GDM1 (cell line): ENCODE results near the gene ZNF275.
"Not testable (repeated sequence)": the region's sequence is repeated elsewhere in the genome, so short reads cannot be mapped to it uniquely, and the experiment has no call there.

Experiments
- DNase-seq: peaks from one replicate; lab custom pipeline; 2025; lab: John Stamatoyannopoulos, UW

ZNF275 gene

DNA sequence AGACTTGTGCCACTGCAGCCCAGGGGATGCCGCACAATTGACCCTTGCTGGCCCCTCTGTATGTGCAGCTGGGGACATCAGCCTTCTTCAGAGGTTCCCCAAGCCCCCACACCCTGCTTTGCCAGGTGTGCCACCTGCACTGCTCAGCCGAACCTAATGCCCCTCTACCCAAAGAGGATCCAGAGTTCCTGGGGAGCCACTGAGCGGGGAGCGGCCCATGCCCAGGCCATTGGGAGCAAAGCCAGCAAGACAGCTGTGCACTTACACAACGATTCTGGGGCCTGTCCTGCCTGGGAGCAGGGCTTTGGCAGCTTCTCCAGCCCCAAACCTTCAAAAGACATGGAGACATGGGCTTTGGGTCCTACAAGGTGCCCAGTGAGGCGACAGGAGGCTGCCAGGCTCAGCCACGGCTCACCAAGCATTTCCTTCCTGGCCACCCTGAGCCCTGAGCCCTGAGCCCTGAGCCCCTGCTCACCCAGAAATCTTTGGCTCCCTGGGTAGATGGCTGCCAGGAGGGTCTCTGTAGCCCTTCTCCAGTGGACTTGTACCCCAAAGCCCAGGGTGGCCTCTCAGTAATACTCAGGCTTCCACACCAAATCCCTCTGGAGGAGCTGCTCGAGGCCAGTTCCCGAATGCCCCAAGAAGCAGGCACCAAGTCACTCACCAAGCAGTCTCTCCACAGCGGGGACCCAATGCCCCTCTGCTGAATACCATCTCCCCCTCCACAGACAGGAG, 54.2 kb downstream of the ZNF275 start:
- DNase-seq, result no peak

GRCh38 chrX:153388722-153389459, 54.9 kb downstream of the ZNF275 start:
- no peak for DNase-seq

GRCh38 chrX:153389460-153389768, 55.5 kb downstream of the ZNF275 start:
- DNase-seq, result not testable (repeated sequence)

DNA sequence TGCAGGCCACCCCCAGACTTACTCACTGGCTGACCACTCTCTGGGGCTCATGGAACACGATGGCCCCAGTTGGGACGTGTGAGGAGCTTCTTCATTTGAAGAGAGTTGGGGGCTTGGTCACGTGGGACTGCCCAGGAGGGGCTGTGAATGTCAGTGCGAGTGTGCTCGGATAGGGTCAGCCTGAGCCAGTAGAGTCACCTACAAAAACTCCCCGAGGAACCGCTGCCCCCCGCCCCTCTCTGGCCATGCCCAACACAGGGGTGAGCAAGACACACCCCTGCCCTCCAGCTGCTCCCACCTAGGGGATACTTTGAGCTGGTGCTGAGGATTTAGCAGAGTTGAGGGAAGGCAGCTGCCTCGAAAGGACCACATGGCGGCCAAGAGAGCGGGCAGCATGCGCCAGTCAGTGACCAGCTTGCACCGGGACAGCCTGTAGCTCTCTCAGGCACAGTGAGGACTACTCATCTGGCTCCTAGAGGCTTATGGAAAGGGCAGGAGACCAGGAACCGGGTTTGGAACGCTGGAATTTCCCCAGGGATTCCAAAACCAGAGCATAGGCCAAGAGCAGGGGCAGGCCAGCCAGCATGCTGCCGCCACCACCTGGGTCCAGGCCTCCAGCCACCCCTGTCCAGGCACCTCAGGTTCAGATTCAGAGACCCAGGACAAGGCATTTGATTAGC, 58.8 kb downstream of the ZNF275 start:
- DNase-seq, result no peak

DNA sequence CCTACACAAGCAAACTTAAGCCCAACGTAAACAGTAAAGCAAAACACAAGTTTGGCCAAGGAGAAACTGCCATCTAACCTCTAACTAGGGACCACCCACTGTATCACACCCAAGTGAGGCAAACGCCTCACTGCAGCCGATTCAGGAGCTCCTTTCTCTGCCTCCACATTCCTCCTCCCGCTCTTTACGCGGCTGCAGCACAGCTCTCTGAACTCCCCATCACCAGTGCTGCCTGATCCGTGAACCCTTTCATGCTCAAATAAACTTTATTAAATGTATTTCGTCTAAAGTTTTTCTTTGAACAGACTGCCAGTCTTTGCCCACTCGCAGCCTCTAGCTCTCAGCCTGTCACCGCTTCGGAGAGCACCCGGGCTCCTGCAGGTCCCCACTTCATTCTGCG, 60.7 kb downstream of the ZNF275 start:
- DNase-seq, result no peak

DNA sequence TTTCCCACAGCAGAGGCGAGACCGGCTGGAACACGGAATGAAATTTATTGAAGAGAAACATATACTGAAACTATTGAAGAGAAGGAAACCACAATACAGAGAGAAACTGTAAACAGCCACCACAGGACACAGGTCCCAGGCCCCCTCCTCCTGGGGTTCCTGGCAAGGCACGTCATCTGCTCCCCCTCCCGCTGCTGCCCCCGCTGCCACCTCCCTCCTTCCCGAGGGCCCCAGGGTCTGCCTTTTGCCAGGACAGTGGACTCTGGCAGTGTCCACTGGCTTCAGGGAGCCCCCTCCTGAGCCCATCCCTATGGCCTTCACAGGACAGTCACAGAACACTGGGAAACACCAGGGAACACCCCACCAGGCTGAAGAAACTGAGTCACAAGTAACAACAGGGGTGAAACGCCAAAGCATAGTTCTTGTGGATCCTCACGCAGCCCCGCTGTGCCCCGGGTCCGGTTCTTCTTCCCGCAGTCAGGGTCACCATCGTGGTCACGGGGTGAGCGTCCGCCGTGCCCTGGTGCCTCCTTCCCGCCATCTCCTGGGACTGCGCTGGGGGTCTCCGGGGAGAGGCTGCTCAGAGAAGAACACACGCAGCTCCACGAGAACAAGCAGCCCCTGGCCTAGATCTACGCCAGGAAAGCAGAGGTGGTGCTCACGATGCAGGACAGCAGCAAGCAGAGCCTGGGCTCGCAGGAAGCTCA, 61.8 kb downstream of the ZNF275 start:
- no peak for DNase-seq

DNA sequence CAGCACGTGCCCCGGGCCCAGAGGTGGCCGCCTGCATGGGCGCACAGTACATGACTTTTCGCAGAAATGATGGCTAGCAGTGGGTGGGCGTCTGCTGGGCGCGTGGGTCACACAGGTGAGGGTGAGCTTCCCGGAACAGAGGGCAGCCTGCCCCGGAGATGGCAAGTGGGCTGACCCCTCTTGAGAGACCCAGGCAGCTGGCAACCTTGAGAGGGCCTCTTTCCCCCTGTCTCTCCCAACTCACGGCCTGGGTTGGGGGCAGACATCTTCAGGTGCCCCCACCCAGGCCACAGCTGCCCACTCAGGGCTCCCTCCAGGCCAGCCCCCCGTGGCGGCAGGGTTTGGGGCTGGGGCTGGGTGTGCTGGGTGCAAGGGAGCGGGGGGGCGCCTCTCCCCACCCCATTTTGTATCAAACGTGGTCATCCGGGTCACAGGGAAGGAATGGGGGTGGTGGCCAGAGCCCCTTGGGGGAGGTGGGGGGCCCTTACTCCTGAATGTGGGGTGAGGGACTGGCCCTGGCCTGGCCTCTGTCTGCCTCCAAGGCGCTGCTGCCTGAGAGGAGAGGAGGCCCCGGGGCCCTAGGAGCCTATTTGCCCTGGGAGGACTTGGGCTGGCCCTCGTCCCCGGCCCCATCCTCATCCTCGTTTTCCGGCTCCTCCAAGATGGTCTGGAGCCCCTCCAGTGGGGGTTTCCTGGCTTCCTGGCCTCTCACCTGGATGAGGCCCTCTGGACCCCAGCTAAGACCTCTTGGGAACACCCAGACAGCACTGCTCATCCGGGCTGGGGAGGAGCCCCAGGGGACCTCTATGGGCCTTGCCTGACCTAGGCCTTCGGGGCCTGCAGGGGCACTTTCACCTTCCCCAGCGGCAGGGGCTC, 62.6 kb downstream of the ZNF275 start:
- no peak for DNase-seq

- DNase-seq, result no peak
Measured at GRCh38 chrX:153397256-153397960, 63.5 kb downstream of the ZNF275 start.

DNA sequence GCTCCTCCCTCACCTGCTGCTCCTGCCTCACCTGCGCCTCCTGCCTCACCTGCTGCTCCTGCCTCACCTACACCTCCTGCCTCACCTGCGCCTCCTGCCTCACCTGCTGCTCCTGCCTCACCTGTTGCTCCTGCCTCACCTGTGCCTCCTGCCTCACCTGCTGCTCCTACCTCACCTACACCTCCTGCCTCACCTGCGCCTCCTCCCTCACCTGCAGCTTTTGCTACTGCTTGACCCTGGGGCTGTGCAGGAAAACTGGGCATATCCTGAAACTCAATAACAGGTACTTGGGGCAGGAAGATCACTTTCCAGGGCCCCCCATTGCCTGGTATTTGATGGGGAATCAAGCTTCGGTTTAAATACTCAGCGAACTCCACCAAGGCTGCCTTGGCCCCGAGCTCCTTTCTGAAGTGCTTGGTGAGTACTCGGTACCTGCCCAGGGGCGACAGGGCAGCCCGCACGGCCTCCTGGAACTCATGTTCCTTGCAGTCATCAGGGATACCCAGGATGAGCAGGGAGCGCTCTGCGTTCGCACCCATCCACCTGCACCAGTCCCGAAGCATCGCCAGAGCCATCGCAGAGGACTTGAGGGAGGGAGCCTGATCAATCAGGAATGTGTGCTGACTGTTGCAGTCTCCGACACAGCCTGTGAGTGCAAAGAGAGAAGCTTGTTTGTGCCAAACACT, 64.5 kb downstream of the ZNF275 start:
- DNase-seq, result no peak

- DNase-seq, result no peak
Measured at GRCh38 chrX:153400146-153401132, 66.5 kb downstream of the ZNF275 start.

GRCh38 chrX:153401133-153401764, 67.3 kb downstream of the ZNF275 start, which contains the start of gene PNMA6E:
Gene PNMA6E, minus strand, starts transcription at chrX:153401350. Its CDS starts 2,501 bp downstream, at chrX:153398849.
- no peak for DNase-seq
